ENCODE data around the gene MCCC1.

The MCCC1 gene

GRCh38 chr3:182989566-182989965, 109.7 kb downstream of the MCCC1 start:
- no peaks in the 10 kb centered on the region for H3K9me2 ChIP-seq (replicated peaks; ENCODE audit: low read depth, low read length)
- H3K36me3 ChIP-seq (ENCODE audit: insufficient read depth, low read length) = no peaks in the 10 kb centered on the region
- no peak overlapping the region for H3K4me3 ChIP-seq (ENCODE audit: low read length, poor library complexity, severe bottlenecking)
- no peaks in the 10 kb centered on the region for H3K27me3 ChIP-seq (ENCODE audit: insufficient read depth, low read length, poor library complexity, severe bottlenecking)
- H3K9me3 ChIP-seq (ENCODE audit: insufficient read depth, low read depth, low read length) = no peaks in the 10 kb centered on the region
- H3K4me1 ChIP-seq (ENCODE audit: insufficient read depth, low read length, poor library complexity, severe bottlenecking) = peaks cover 9% of the 10 kb centered on the region
- no peak overlapping the region for H2AFZ ChIP-seq (ENCODE audit: low read length)
- no peak overlapping the region for H3K4me2 ChIP-seq (ENCODE audit: low read depth, low read length, poor library complexity, severe bottlenecking)
- H3K9ac ChIP-seq (ENCODE audit: low read depth, low read length, poor library complexity, severe bottlenecking) = no peak overlapping the region
- no peaks in the 10 kb centered on the region for H3K79me2 ChIP-seq (ENCODE audit: insufficient read depth, low read length)
- TF ChIP-seq CTCF (conservative IDR thresholded peaks at IDR 0.05; ENCODE audit: low read length) = no peak
- H3F3A ChIP-seq (ENCODE audit: low read depth) = no peaks in the 10 kb centered on the region
- no peaks in the 10 kb centered on the region for H4K20me1 ChIP-seq (ENCODE audit: insufficient read depth, low read length, poor library complexity, severe bottlenecking)

GRCh38 chr3:182986021-182986420, 113.3 kb downstream of the MCCC1 start:
- H2AFZ ChIP-seq (ENCODE audit: low read length) = no peak overlapping the region
- no peak overlapping the region for H3K9ac ChIP-seq (ENCODE audit: low read depth, low read length, poor library complexity, severe bottlenecking)
- TF ChIP-seq EZH2phosphoT487 (IDR thresholded peaks at IDR 0.05; ENCODE audit: borderline replicate concordance) = no peak
- TF ChIP-seq CTCF (conservative IDR thresholded peaks at IDR 0.05; ENCODE audit: low read length) = no peak
- no peak overlapping the region for H3K4me3 ChIP-seq (ENCODE audit: low read length, poor library complexity, severe bottlenecking)
- no peak overlapping the region for H3K4me2 ChIP-seq (ENCODE audit: low read depth, low read length, poor library complexity, severe bottlenecking)
- H3K9me3 ChIP-seq (ENCODE audit: insufficient read depth, low read depth, low read length) = no peaks in the 10 kb centered on the region
- peaks cover 10% of the 10 kb centered on the region for H3K4me1 ChIP-seq (ENCODE audit: insufficient read depth, low read length, poor library complexity, severe bottlenecking)
- H3F3A ChIP-seq (ENCODE audit: low read depth) = peaks cover 2% of the 10 kb centered on the region
- H3K36me3 ChIP-seq (ENCODE audit: insufficient read depth, low read length) = no peaks in the 10 kb centered on the region
- H3K27me3 ChIP-seq (ENCODE audit: insufficient read depth, low read length, poor library complexity, severe bottlenecking) = no peaks in the 10 kb centered on the region
- H3K9me2 ChIP-seq (replicated peaks; ENCODE audit: low read depth, low read length) = no peaks in the 10 kb centered on the region
- H3K79me2 ChIP-seq (ENCODE audit: insufficient read depth, low read length) = no peaks in the 10 kb centered on the region
- H4K20me1 ChIP-seq (ENCODE audit: insufficient read depth, low read length, poor library complexity, severe bottlenecking) = no peaks in the 10 kb centered on the region

GRCh38 chr3:182983876-182984275, 115.4 kb downstream of the MCCC1 start:
- Histone ChIP-seq H3K4me2 (ENCODE audit: low read depth, low read length, poor library complexity, severe bottlenecking) (no peak overlapping the region), H3F3A (ENCODE audit: low read depth) (peaks cover 4% of the 10 kb centered on the region), H3K9me3 (ENCODE audit: insufficient read depth, low read depth, low read length) (no peaks in the 10 kb centered on the region), H2AFZ (ENCODE audit: low read length) (no peak overlapping the region), H4K20me1 (ENCODE audit: insufficient read depth, low read length, poor library complexity, severe bottlenecking) (peaks cover 9% of the 10 kb centered on the region), H3K4me1 (ENCODE audit: insufficient read depth, low read length, poor library complexity, severe bottlenecking) (peaks cover 17% of the 10 kb centered on the region), H3K36me3 (ENCODE audit: insufficient read depth, low read length) (no peaks in the 10 kb centered on the region), H3K4me3 (ENCODE audit: low read length, poor library complexity, severe bottlenecking) (no peak overlapping the region), H3K9me2 (replicated peaks; ENCODE audit: low read depth, low read length) (no peaks in the 10 kb centered on the region), H3K9ac (ENCODE audit: low read depth, low read length, poor library complexity, severe bottlenecking) (no peak overlapping the region), H3K79me2 (ENCODE audit: insufficient read depth, low read length) (peaks cover 11% of the 10 kb centered on the region), H3K27me3 (ENCODE audit: insufficient read depth, low read length, poor library complexity, severe bottlenecking) (peaks cover 3% of the 10 kb centered on the region)
- TF ChIP-seq CTCF (conservative IDR thresholded peaks at IDR 0.05; ENCODE audit: low read length) (no peak), EZH2phosphoT487 (IDR thresholded peaks at IDR 0.05; ENCODE audit: borderline replicate concordance) (no peak)
